GM12874 (cell line): ENCODE results near the gene GJB4.

Experiments used
- TF ChIP-seq, protein P1 (sequence below): IDR thresholded peaks from 2 replicates; pipeline ENCODE4 v1.5.1; 2011; ENCODE audit warnings: low read depth, mild to moderate bottlenecking, control low read depth, low read length, moderate library complexity; ENCODE audit not compliant: insufficient read depth

Gene GJB4

GRCh38 chr1:34761176-34761761, 1.7 kb downstream of the GJB4 start:
- TF ChIP-seq, protein P1, sequence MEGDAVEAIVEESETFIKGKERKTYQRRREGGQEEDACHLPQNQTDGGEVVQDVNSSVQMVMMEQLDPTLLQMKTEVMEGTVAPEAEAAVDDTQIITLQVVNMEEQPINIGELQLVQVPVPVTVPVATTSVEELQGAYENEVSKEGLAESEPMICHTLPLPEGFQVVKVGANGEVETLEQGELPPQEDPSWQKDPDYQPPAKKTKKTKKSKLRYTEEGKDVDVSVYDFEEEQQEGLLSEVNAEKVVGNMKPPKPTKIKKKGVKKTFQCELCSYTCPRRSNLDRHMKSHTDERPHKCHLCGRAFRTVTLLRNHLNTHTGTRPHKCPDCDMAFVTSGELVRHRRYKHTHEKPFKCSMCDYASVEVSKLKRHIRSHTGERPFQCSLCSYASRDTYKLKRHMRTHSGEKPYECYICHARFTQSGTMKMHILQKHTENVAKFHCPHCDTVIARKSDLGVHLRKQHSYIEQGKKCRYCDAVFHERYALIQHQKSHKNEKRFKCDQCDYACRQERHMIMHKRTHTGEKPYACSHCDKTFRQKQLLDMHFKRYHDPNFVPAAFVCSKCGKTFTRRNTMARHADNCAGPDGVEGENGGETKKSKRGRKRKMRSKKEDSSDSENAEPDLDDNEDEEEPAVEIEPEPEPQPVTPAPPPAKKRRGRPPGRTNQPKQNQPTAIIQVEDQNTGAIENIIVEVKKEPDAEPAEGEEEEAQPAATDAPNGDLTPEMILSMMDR: no peak

DNA sequence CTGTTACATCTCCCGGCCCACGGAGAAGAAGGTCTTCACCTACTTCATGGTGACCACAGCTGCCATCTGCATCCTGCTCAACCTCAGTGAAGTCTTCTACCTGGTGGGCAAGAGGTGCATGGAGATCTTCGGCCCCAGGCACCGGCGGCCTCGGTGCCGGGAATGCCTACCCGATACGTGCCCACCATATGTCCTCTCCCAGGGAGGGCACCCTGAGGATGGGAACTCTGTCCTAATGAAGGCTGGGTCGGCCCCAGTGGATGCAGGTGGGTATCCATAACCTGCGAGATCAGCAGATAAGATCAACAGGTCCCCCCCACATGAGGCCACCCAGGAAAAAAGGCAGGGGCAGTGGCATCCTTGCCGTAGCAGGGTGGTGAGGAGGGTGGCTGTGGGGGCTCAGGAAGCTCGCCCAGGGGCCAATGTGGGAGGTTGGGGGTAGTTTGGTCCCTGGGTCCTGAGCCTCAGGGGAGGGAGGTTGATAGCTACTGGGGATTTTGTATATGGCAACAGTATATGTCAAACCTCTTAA, 2.3 kb downstream of the GJB4 start:
- TF ChIP-seq, protein P1: no peak

DNA sequence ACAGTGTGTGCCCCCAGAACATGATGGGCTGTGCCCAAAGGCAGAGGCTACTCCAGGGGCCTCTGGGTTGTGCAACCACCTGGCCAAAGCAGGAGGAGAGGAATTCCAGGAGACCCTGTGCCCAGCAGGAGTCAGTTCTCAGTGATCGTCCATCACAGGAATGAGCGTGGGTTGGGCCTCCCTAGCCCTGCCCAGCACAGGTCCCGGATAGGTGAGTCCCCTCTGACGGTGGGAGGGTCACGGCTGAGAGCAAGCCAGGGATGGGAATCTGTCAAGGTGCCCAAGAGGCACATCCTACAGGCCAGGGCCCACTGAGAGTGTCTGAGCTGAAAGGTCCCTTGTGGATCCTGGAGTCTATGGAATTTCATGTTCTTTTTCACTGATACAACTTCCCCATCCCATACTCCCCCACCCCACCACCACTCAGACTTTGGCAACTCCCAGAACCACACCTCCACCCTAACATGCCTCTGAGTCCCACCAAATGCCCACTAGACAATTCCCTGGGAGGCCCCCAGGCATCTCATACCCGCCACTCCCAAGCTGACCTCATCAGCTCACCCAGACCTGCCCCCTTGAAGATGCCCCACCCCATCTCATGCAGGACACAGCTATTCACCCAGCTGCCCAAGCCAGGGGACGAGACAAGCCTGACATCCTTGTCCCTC, 3.1 kb downstream of the GJB4 start:
- TF ChIP-seq, protein P1: no peak

DNA sequence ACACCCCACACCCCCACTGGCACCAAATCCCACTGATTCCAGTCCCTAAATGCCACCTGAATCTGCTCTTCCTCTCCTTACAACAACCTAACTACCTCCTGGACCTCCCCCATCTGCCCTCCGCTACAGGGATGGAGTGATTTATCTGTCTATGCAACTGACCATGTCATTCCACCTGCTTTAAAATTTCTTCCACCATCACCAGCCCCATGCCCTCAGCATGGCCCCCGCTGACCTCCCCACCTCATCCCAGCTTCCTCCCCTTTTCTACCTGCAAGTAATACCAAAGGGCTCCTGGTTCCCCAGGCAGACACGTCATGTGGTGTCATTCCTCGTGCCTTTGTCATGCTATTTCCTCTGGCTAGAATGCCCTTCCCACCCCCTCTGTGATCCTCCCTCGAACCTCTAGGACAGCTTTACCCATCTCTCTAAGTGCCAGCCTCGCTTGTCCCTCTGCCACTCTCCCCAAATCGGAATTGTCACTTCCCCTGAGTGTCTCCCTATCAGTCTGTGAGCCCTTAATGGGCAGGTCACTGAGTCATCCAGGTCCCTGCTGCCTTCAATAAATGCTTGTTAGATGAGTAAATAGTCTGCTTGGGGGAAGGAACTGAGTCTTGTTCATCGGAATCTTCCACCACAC, 3.7 kb downstream of the GJB4 start:
- TF ChIP-seq, protein P1: no peak

GRCh38 chr1:34768856-34769255, 9.3 kb downstream of the GJB4 start:
- TF ChIP-seq, protein P1: no peak

DNA sequence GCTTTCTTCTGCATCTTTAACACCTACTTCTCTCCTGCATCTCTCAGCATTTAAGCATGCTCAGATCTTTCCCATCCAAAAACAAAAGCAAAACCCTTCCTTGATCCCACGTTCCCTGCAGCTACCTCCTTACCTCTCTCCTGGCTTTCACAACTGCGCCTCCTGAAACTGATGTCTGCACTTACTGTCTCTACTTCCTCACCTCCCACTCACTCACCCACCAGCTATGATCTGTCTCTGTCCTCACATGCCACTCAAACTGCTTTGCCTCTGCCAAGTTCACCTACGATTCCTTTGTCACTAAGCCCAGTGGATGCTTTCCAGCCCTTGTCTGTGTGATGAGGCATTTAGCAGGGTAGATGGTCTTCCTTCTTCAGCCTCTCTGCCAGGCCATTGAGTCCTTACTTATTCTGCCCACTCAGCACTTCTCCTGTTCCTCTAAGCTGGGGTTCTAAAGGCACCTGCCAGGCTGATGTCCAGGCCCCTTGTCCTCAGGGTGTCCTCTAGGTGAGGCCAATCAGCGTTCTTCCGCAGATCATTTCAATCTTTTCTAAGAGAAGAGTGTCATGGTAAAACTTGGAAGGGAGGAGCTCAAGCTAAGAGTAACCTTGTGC, 11.5 kb downstream of the GJB4 start:
- TF ChIP-seq, protein P1: no peak
